OCI-LY1 (cell line): ENCODE results near the gene SRSF1.

Experiments
- CTCF ChIP-seq: fragments of 200-600 bp; sonication (generic), shearing (Covaris generic); IDR thresholded peaks from 2 replicates; pipeline ENCODE4 v1.5.1; 2017; ENCODE audit warnings: mild to moderate bottlenecking, antibody characterized with exemption, low read length, moderate library complexity, mixed read lengths
- EZH2 ChIP-seq: fragments of 200-600 bp; sonication (generic), shearing (Covaris generic); IDR thresholded peaks from 2 replicates; pipeline ENCODE4 v1.8.0; 2017; ENCODE audit warnings: borderline replicate concordance, mixed run types, mild to moderate bottlenecking, antibody characterized with exemption, low read length, moderate library complexity, mixed read lengths

GRCh38 chr17:57954397-57955182 is 52.5 kb downstream of the SRSF1 start:
- no peak for TF ChIP-seq CTCF
- no peak for TF ChIP-seq EZH2
